IPS-15b (cell line): Measurements from ENCODE around the gene C14orf93.
"Not testable (repeated sequence)": the region's sequence is repeated elsewhere in the genome, so short reads cannot be mapped to it uniquely, and the experiment has no call there.

Experiments used
- H3K27me3 ChIP-seq: one replicate; pipeline ENCODE4 v1.6.1; 2013; ENCODE audit warnings: low read length; ENCODE audit not compliant: control insufficient read depth, insufficient read depth
- H3K36me3 ChIP-seq: one replicate; pipeline ENCODE4 v1.6.1; 2013; ENCODE audit warnings: low read length; ENCODE audit not compliant: control insufficient read depth, insufficient read depth
- H3K4me1 ChIP-seq: one replicate; pipeline ENCODE4 v1.6.1; 2013; ENCODE audit warnings: mild to moderate bottlenecking, low read length; ENCODE audit not compliant: control insufficient read depth, insufficient read depth
- H3K4me3 ChIP-seq: one replicate; pipeline ENCODE4 v1.5.1; 2013; ENCODE audit warnings: low read depth, low read length
- H3K9ac ChIP-seq: one replicate; pipeline ENCODE4 v1.6.1; 2013; ENCODE audit warnings: low read depth, mild to moderate bottlenecking, low read length
- H3K9me3 ChIP-seq: one replicate; pipeline ENCODE4 v1.6.1; 2013; ENCODE audit warnings: mild to moderate bottlenecking, low read length; ENCODE audit not compliant: control insufficient read depth, insufficient read depth

Gene C14orf93

DNA sequence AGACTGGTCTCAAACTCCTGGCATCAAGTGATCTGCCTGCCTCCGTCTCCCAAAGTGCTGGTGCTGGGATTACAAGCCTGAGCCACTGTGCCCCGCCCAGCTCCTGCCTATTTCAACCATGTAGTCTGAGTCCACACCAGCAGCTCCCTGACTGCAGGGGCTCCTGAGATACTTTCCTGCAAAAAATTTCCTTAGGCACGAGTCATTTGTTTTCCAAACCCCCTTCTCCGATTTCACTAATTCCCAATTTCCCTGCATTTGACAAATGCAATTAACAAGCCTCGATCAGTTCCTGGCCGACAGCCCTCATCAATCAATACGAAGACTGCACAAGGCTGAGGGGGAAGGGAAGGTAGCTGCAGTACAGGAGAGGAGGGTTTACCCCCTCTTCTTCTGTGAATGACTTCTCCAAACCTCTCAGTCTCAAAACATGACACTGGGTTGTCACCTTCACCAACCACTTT is 14.7 kb upstream of the C14orf93 start:
- no peaks in the 10 kb centered on the region for H3K9me3 ChIP-seq
- H3K4me1 ChIP-seq: peaks cover 15% of the 10 kb centered on the region
- peaks cover 7% of the 10 kb centered on the region for H3K36me3 ChIP-seq
- no peak overlapping the region for H3K4me3 ChIP-seq
- no peaks in the 10 kb centered on the region for H3K27me3 ChIP-seq
- H3K9ac ChIP-seq: no peak overlapping the region

- Histone ChIP-seq H3K36me3 (peaks cover 7% of the 10 kb centered on the region), H3K9ac (no peak overlapping the region), H3K9me3 (no peaks in the 10 kb centered on the region), H3K4me1 (peaks cover 15% of the 10 kb centered on the region), H3K27me3 (no peaks in the 10 kb centered on the region), H3K4me3 (no peak overlapping the region)
These were observed 13.8 kb upstream of the C14orf93 start for GRCh38 chr14:23023795-23024152.

- Histone ChIP-seq H3K9me3 (no peaks in the 10 kb centered on the region), H3K36me3 (peaks cover 7% of the 10 kb centered on the region), H3K4me3 (no peak overlapping the region), H3K27me3 (no peaks in the 10 kb centered on the region), H3K4me1 (peaks cover 15% of the 10 kb centered on the region), H3K9ac (no peak overlapping the region)
These were observed 13.3 kb upstream of the C14orf93 start for GRCh38 chr14:23023022-23023794.

DNA sequence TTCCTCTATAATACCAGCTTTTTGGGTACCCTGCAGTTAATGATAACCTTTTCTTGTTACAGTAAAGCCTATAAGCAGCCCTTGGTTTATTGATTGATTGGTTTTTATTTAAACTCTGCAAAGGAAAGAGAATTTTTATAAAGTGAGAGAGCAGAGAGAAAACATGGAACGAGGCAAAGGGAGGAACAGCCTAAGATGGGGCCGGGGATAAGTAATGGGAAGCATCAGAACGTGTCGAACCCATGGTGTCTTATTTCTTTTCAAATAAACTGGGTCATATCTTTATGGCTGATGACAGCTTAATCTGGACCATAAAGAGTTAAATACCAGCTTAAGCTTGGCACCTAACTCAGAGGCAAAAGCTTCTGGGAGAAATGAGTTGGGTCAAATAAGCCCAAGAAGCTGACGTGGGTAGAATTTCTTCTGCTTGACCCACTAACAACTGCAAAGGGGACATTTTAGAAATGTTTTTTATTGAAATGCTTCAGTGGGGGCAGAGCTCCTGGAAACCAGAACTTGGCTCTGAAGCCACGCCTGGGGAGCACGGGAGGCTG is 12.0 kb upstream of the C14orf93 start:
- Histone ChIP-seq H3K9me3 (no peaks in the 10 kb centered on the region), H3K36me3 (peaks cover 7% of the 10 kb centered on the region), H3K27me3 (no peaks in the 10 kb centered on the region), H3K9ac (no peak overlapping the region), H3K4me3 (no peak overlapping the region), H3K4me1 (peaks cover 15% of the 10 kb centered on the region)

DNA sequence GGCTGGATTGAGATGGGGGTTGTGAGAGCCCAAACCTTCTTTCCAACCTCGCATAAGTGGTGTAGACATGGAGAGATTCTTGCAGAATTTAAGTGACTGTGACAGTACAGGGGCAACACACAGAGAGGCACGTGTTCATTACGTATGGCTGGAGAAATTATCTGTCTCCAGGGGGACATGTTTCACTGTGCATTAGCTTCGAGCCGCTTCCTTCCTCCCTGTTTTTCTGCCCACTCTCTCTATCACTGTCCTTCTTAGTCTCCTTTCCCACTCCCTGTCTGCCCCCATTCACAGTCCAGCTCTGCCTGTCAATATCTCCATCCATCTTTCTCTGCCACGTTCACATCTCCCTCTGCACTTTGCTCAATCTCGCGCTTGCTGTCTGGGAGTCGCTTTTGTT is 11.5 kb upstream of the C14orf93 start:
- H3K9ac ChIP-seq: no peak overlapping the region
- no peak overlapping the region for H3K4me3 ChIP-seq
- H3K36me3 ChIP-seq: peaks cover 7% of the 10 kb centered on the region
- H3K27me3 ChIP-seq: no peaks in the 10 kb centered on the region
- H3K4me1 ChIP-seq: peaks cover 15% of the 10 kb centered on the region
- H3K9me3 ChIP-seq: no peaks in the 10 kb centered on the region

DNA sequence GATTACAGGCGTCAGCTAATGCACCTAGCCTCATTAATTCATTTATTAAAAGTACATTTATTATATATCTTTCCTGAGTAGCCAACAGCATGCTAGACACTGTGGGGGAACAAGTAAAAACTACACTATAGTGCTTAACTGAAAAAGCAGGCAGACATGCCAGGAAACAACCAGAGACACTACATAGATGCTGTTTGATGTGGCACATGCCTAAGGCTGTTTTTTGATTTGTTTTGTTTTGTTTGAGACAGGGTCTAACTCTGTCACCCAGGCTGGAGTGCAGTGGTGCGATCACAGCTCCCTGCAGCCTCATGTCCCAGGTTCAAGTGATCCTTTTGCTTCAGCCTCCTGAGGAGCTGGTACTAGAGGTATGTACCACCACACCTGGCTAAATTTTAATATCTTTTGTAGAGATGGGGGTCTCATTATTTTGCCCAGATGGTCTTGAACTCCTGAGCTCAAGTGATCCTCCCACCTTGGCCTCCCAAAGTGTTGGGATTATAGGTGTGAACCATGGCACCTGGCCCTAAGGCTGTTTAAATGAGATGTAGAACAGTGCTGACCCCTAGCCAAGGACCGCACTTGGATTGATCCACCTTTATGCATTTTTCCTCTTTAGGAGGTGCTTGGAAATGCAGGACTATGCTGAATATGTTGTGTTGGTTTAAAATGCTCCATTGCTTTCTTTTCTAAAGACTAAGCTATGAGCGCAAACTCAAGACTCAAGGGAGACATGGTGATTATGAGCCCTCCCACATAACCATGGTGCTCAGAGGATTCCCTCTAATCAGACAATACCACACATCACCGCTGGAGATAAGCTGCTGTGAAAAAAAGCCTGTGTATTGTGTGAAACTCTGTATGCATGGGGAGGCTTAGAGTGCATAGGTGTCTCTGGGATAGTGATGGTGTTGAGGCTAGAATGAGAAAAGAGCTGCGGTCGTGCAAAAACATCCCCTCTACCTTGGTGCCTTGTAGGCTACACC is 10.5 kb upstream of the C14orf93 start:
- peaks cover 11% of the 10 kb centered on the region for H3K4me1 ChIP-seq
- H3K27me3 ChIP-seq: no peaks in the 10 kb centered on the region
- H3K4me3 ChIP-seq: no peak overlapping the region
- no peaks in the 10 kb centered on the region for H3K9me3 ChIP-seq
- peaks cover 1% of the 10 kb centered on the region for H3K36me3 ChIP-seq
- no peak overlapping the region for H3K9ac ChIP-seq

DNA sequence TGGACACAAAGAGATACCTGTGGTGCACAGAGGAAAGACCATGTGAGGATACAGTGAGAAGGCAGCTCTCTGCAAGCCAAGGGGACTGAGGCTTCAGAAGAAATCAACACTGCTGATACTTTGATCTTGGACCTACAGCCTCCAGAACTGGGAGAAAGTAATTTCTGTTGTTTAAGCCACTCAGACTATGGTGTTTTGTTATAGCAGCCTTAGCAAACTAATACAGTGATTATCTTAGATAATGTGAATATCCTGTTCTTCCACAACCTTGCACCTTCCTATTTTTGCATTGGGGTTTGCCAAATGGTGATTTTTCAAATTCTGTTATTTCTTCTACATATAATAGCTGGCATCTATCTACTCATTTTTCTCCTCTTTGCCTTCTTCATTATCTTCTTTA is 8.2 kb upstream of the C14orf93 start:
- Histone ChIP-seq H3K4me3 (no peak overlapping the region), H3K4me1 (peaks cover 4% of the 10 kb centered on the region), H3K27me3 (no peaks in the 10 kb centered on the region), H3K9ac (no peak overlapping the region), H3K36me3 (no peaks in the 10 kb centered on the region), H3K9me3 (no peaks in the 10 kb centered on the region)

DNA sequence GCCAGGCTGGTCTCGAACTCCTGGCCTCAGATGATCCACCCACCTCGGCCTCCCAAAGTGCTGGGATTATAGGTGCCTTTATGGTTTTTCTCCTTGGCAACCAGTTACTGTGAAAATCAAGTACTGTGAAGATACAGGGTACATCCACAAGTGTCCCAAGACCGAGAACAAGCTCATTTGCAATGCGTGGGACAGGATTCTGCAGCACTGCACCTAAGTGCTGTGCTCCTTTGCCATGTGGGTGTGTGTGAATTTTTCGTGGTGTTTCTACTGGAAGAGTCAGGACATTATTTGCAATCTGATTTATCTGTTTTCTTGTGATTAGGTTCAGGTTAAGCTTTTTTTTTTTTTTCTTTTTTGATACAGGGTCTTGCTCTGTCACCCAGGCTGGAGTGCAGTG is 7.1 kb upstream of the C14orf93 start:
- Histone ChIP-seq H3K9me3 (no peaks in the 10 kb centered on the region), H3K4me3 (no peak overlapping the region), H3K36me3 (no peaks in the 10 kb centered on the region), H3K27me3 (no peaks in the 10 kb centered on the region), H3K4me1 (peaks cover 3% of the 10 kb centered on the region), H3K9ac (no peak overlapping the region)

- Histone ChIP-seq H3K27me3 (no peaks in the 10 kb centered on the region), H3K36me3 (no peaks in the 10 kb centered on the region), H3K9me3 (no peaks in the 10 kb centered on the region), H3K9ac (no peak overlapping the region), H3K4me1 (no peaks in the 10 kb centered on the region), H3K4me3 (no peak overlapping the region)
These were observed 5.7 kb upstream of the C14orf93 start for GRCh38 chr14:23015618-23016017.

DNA sequence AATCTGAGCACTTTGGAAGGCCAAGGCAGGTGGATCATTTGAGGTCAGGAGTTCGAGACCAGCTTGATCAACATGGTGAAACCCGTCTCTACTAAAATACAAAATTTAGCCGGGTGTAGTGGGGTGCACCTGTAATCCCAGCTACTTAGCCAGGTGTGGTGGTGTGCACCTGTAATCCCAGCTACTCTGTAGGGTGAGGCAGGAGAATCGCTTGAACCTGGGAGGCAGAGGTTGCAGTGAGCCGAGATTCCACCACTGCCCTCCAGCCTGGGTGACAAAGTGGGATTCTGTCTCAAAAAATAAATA is 3.8 kb upstream of the C14orf93 start:
- not testable (repeated sequence) for H3K36me3 ChIP-seq, H3K9ac ChIP-seq, H3K27me3 ChIP-seq, H3K9me3 ChIP-seq, H3K4me3 ChIP-seq, H3K4me1 ChIP-seq

DNA sequence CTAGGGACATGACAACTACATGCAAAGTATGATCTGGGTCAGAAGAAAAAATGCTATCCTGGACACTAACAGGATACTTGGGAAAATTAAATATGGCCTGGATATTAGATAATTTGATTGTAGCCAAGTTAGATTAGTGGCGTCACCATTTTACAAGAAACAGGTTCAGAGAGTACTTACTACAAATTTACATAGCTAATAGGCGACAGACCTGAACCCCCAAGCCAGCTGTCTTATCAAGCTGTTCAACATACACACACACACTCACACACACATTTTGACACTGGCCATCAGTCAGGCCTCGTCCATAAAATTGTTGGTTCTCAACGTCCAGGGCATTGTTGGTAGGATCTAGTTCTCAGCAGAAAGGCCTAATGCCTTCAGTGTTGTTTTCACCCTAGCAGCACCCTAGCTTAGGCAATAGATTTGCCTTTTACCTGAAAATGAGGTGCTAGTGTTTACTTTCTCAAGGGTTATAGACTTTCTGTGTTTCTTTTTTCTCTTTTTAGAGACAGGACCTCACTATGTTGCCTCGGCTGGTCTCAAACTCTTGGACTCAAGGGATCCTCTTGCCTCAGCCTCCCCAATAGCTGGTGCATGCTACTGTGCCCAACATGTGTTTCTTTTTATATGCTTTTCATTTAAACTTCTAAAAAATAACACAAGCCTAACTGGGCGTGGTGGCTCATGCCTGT is 3.3 kb upstream of the C14orf93 start:
- Histone ChIP-seq H3K36me3 (no peaks in the 10 kb centered on the region), H3K4me1 (peaks cover 3% of the 10 kb centered on the region), H3K9ac (no peak overlapping the region), H3K27me3 (no peaks in the 10 kb centered on the region), H3K9me3 (no peaks in the 10 kb centered on the region), H3K4me3 (no peak overlapping the region)
